Erythroblast (primary cell): Measurements from ENCODE around the gene DRD2.

Experiments used
- GATA1 ChIP-seq: IDR thresholded peaks from 2 replicates; pipeline ENCODE4 v1.6.1; 2011; ENCODE audit warnings: low read depth, mild to moderate bottlenecking, control low read depth, low read length, moderate library complexity
- POLR2A ChIP-seq: IDR thresholded peaks from 2 replicates; pipeline ENCODE4 v1.6.1; 2011; ENCODE audit warnings: mild to moderate bottlenecking, low read length

DNA sequence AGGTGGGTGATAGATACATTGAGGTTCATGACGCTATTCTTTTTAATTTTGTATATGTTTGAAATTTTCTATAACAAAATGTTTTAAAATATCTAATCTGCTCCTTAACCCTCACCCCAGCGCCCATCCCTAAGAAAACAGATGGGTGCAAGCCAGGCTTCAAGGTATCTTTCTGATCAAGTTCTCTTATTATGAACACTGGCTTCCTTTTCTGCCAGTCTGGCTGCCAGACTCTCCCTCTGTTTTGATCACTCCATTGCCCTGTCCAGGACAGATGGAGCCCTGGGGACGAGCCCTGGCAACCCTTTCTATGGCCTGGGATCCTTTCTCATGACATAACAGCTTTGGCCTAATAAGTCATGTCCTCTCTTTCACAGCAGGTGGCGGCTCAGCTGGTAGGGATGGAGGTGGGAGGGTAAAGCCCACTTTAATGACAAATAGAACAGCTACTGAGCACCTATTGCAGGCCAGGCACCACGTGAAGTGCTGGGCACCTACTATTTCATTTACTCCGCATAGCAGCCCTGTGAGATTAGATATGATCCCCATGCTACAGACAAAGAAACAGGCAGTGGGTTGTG lies 38.4 kb downstream of the DRD2 start:
- no peak for TF ChIP-seq POLR2A
- no peak for TF ChIP-seq GATA1
